Measurements from ENCODE around the gene ABR.

Gene ABR

DNA sequence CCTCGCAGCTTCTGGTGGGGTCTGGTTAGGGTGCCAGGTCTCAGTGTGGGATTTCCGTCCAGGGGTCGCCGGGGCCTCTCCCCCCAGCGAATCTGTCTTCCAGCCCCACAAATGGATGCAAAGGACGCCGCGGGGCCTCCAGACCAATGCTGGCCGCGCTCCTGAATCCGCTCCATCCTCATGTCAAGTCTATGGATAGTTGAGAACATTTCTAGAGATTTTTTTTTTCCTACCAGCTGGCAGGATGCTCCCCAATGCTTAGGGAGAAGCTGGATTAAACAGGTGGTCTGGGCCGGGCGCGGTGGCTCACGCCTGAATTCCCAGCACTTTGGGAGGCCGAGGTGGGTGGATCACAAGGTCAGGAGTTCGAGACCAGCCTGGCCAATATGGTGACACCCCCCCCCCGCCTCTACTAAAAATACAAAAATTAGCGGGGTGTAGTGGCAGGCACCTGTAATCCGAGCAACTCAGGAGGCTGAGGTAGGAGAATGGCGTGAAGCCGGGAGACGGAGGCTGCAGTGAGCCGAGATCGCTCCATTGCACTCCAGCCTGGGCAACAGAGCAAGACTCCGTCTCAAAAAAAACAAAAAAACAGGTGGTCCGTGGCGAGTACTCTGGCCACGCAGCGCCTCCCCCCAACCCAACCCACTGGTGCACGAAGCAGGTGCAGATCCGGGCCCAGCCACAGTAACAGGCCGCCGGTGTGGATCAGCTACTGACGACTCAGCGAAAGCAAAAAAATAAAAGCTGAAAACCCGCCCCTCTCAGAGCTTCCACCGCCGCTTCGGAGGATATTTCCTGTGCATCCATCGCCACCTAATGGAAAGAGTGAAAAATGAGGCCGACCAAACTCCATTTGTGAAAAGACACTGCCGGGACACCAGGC, 199.1 kb downstream of the ABR start:
- H3K4me3 ChIP-seq (ENCODE audit: low read depth, low read length) = peak overlapping the region; percentile 26
- peak; percentile 44 for DNase-seq (ENCODE audit: low read depth)
- TF ChIP-seq, protein P1, sequence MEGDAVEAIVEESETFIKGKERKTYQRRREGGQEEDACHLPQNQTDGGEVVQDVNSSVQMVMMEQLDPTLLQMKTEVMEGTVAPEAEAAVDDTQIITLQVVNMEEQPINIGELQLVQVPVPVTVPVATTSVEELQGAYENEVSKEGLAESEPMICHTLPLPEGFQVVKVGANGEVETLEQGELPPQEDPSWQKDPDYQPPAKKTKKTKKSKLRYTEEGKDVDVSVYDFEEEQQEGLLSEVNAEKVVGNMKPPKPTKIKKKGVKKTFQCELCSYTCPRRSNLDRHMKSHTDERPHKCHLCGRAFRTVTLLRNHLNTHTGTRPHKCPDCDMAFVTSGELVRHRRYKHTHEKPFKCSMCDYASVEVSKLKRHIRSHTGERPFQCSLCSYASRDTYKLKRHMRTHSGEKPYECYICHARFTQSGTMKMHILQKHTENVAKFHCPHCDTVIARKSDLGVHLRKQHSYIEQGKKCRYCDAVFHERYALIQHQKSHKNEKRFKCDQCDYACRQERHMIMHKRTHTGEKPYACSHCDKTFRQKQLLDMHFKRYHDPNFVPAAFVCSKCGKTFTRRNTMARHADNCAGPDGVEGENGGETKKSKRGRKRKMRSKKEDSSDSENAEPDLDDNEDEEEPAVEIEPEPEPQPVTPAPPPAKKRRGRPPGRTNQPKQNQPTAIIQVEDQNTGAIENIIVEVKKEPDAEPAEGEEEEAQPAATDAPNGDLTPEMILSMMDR (IDR thresholded peaks at IDR 0.05; ENCODE audit: low read depth, low read length, missing control alignments) = peak; percentile 69

DNA sequence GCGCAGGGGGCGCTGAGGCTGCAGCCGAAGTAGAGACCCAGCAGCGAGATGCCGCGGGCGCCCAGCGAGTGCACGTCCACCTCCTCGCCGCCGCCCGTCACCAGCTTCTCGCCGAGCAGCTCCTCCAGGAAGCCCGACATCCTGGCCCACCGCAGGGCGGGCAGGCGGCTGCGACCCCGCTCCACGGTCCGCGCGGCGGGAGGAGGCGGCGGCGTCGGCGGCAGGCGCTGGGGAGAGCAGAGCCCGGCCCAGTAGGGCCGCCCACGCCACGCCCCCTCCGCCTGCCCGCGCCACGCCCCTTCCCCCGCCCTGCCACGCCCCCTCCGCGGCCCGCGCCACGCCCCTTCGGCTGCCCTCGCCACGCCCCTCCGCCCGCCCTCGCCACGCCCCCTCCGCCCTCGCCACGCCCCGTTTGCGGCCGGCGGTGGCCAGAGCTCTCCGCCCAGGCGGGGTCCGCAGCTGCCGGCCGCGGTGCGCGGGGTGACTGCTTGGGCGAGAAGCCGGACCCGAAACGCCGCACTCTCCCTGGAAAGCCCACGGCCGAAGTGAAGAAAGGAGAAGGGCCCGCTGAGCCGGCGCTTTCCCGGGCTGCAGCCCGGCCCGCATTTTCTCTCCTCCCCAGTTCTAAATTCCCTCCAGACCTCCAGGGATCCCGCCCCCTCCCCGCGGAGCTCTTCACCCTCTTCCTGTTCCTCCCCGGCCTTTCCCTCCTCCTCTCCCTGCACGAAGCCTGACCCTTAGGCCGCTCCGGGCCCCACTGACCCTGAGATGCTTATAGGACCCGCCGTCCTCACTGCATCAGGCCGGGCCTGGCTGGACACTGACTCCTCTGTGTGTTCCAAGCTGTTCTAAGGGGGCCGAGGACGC, 200.0 kb downstream of the ABR start, which contains the start of gene NXN:
NXN (minus strand) TSS at position 238 of the 867 bp plus-strand sequence.
- peak within 1 kb of the TSS; percentile 61 for H3K4me3 ChIP-seq (ENCODE audit: low read depth, low read length)
- TF ChIP-seq, protein P1 (IDR thresholded peaks at IDR 0.05; ENCODE audit: low read depth, low read length, missing control alignments) = no peak
- no peak for DNase-seq (ENCODE audit: low read depth)

DNA sequence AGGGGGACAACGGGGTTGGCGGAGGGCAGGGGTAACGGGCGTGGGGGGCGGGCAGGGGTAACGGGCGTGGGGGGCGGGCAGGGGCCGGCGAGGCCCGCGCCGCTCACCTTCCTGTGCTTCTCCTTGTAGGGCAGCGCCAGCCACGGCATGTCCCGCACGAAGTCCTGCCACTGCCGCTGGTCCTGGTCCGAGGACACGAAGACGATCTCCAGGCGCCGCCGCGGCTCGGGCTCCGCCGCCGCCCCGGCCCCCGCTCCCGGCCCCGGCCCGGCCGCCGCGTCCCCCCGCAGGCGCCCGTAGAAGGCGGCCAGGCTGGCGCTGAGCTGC, 200.6 kb downstream of the ABR start:
- H3K4me3 ChIP-seq (ENCODE audit: low read depth, low read length) = peak overlapping the region; percentile 53
- DNase-seq (ENCODE audit: low read depth) = no peak
- TF ChIP-seq, protein P1 (IDR thresholded peaks at IDR 0.05; ENCODE audit: low read depth, low read length, missing control alignments) = no peak

- no peak for DNase-seq (ENCODE audit: low read depth)
- TF ChIP-seq, protein P1 (IDR thresholded peaks at IDR 0.05; ENCODE audit: low read depth, low read length, missing control alignments) = no peak
- no peak overlapping the region for H3K4me3 ChIP-seq (ENCODE audit: low read depth, low read length)
Observed at GRCh38 chr17:978103-979093, 201.4 kb downstream of the ABR start.

DNA sequence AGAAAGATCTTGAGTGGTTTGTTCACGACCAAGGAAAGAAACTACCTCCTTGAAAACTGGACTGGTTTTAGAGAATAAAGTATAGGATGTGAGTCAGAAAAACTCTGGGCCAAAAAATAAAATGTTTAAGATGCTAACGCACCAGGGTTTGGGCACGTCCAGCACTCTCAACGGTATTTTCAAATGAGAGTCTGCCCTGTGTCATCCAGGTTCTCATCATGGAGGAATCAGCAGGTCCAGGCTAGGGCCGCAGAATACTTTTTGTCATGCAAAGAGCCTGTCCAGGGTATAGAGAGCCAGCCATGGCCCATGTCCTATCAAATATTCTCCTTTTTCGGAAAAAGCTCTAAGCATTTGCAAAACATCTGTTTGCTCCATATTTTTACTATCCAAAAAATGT, 202.6 kb downstream of the ABR start:
- TF ChIP-seq, protein P1 (IDR thresholded peaks at IDR 0.05; ENCODE audit: low read depth, low read length, missing control alignments) = no peak

GRCh38 chr17:976312-976711, 203.5 kb downstream of the ABR start:
- TF ChIP-seq, protein P1 (IDR thresholded peaks at IDR 0.05; ENCODE audit: low read depth, low read length, missing control alignments) = no peak
- no peak for DNase-seq (ENCODE audit: low read depth)
- H3K4me3 ChIP-seq (ENCODE audit: low read depth, low read length) = no peak overlapping the region

More for the DNA sequence above, 202.6 kb downstream of the ABR start:
- no peak overlapping the region for H3K4me3 ChIP-seq (ENCODE audit: low read depth, low read length)
- DNase-seq (ENCODE audit: low read depth) = no peak

Data from GM12864 (cell line).